Measurements from ENCODE around the gene LRRTM4. TPM values are rescaled to one million over a fixed set of nuclear protein-coding genes. Genes with fewer than 3 reads are reported as not detected.

The LRRTM4 gene
- total and polyA plus RNA-seq, 8 donors, result 0.15 to 1.3 (median 0.28) TPM; not detected in 1

DNA sequence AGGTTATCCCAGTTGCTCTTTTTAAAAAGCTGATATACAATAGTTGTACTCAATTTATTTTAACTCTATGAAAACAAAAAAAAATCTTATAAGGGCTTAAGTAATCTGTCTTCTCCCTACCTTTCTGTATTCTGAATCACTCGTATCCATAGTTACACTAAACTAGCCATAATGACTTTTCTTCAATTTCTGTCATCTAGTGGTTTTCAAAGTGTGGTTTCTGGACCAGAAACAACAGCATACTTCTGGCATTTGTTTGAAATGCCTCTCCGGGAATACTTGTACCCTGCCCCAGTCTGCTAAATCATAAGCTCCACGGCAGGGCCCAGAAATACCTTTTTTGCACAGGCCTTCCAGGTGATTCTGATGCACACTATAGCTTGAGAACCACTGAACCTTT is 253.6 kb downstream of the LRRTM4 start:
- Histone ChIP-seq H3K27ac (no peak overlapping the region), H3K4me1 (no peaks in the 10 kb centered on the region), H3K9me3 (no peaks in the 10 kb centered on the region), H3K27me3 (no peaks in the 10 kb centered on the region), H3K36me3 (no peaks in the 10 kb centered on the region), H3K4me3 (no peak overlapping the region)
- no peak for DNase-seq
- WGBS, 2 donors, result 72 to 83% methylated on average over 3 of the region's 3 CpGs
- FAIRE-seq, result no peak
- no peak for TF ChIP-seq CTCF (IDR thresholded peaks at IDR 0.05)
- ATAC-seq, result no peak
- intact Hi-C loops (cut with DNase I), result no loop called here

GRCh38 chr2:77232909-77233425 is 289.2 kb downstream of the LRRTM4 start:
- Histone ChIP-seq H3K9me3 (no peaks in the 10 kb centered on the region), H3K4me1 (peaks cover 0 to 1% (median 0%) of the 10 kb centered on the region in 3 donors), H3K27me3 (no peaks in the 10 kb centered on the region), H3K27ac (no peak overlapping the region), H3K4me3 (no peak overlapping the region), H3K36me3 (no peaks in the 10 kb centered on the region)
- no peak for TF ChIP-seq CTCF (IDR thresholded peaks at IDR 0.05)
- ATAC-seq (no peak), DNase-seq (no peak), FAIRE-seq (no peak)
- intact Hi-C loops (cut with DNase I), result no loop called here

GRCh38 chr2:77228391-77228790 is 293.8 kb downstream of the LRRTM4 start:
- H3K27ac ChIP-seq, result no peak overlapping the region
- TF ChIP-seq CTCF (IDR thresholded peaks at IDR 0.05), result no peak
- 55 to 70% methylated on average over 1 of the region's 1 CpG for WGBS, 2 donors
- ATAC-seq (peak in 3 of 4 donors; percentile 22 to 44 (median 40)), DNase-seq (no peak), FAIRE-seq (no peak)
- H3K9me3 ChIP-seq, result no peaks in the 10 kb centered on the region
- H3K4me3 ChIP-seq, result no peak overlapping the region
- H3K36me3 ChIP-seq, result no peaks in the 10 kb centered on the region
- H3K27me3 ChIP-seq, result no peaks in the 10 kb centered on the region
- intact Hi-C loops (cut with DNase I), result no loop called here
- peaks cover 0 to 5% (median 0%) of the 10 kb centered on the region in 3 donors for H3K4me1 ChIP-seq

GRCh38 chr2:77210725-77211124 is 311.5 kb downstream of the LRRTM4 start:
- no peaks in the 10 kb centered on the region for H3K36me3 ChIP-seq
- intact Hi-C loops (cut with DNase I), result no loop called here
- H3K27me3 ChIP-seq, result no peaks in the 10 kb centered on the region
- no peak overlapping the region for H3K4me3 ChIP-seq
- no peaks in the 10 kb centered on the region for H3K9me3 ChIP-seq
- DNase-seq (no peak), FAIRE-seq (no peak), ATAC-seq (peak in 2 of 4 donors; percentile 79 to 91)
- TF ChIP-seq CTCF (IDR thresholded peaks at IDR 0.05), result no peak
- H3K4me1 ChIP-seq, result no peaks in the 10 kb centered on the region
- 53 to 62% methylated on average over 3 of the region's 3 CpGs for WGBS, 2 donors
- no peak overlapping the region for H3K27ac ChIP-seq

DNA sequence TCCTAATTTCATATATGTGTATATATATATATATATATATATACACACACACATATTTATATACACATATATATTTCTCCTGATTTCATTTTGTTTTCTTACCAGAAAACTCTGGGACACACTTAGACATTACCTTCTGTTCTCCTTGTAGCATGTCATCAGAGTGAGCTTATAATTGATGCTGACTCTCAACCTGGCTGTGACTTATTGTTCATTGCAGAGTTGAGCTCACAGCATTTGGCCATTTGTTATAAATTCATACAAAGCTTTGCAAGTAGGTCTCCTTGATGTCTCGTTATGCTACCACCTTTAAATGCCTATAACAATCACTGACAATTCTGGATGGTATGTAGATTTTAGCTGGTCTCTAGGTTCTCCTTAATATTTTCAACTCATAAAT is 314.8 kb downstream of the LRRTM4 start:
- Histone ChIP-seq H3K27me3 (no peaks in the 10 kb centered on the region), H3K9me3 (no peaks in the 10 kb centered on the region), H3K27ac (no peak overlapping the region), H3K4me3 (no peak overlapping the region), H3K36me3 (no peaks in the 10 kb centered on the region), H3K4me1 (no peaks in the 10 kb centered on the region)
- no peak for FAIRE-seq
- no peak for ATAC-seq
- DNase-seq, result no peak
- intact Hi-C loops (cut with DNase I), result no loop called here
- no peak for TF ChIP-seq CTCF (IDR thresholded peaks at IDR 0.05)
- WGBS, 2 donors, result 64 to 92% methylated on average over 1 of the region's 1 CpG

All from pancreas (tissue), 10 donors.